HG03139 (cell line): ENCODE measurements around the gene ZFP36L1.
"Not testable (repeated sequence)": the region's sequence is repeated elsewhere in the genome, so short reads cannot be mapped to it uniquely, and the experiment has no call there.

Source experiments
- ATAC-seq: cut with Tn5 transposase; IDR thresholded peaks from one replicate; pipeline ENCODE4 v1.9.1; 2021; ENCODE audit not compliant: unreplicated experiment

Gene ZFP36L1

GRCh38 chr14:68766299-68767247, 26.3 kb downstream of the ZFP36L1 start:
- no peak for ATAC-seq

GRCh38 chr14:68763843-68764242, 29.0 kb downstream of the ZFP36L1 start:
- ATAC-seq = not testable (repeated sequence)

- no peak for ATAC-seq
Measured at GRCh38 chr14:68762953-68763764, 29.7 kb downstream of the ZFP36L1 start.

GRCh38 chr14:68761391-68761790, 31.5 kb downstream of the ZFP36L1 start:
- ATAC-seq = no peak

GRCh38 chr14:68760761-68761160, 32.1 kb downstream of the ZFP36L1 start:
- no peak for ATAC-seq

GRCh38 chr14:68759937-68760336, 32.9 kb downstream of the ZFP36L1 start:
- no peak for ATAC-seq

- ATAC-seq = no peak
Measured at GRCh38 chr14:68759017-68759560, 33.8 kb downstream of the ZFP36L1 start.

- no peak for ATAC-seq
Measured at GRCh38 chr14:68758301-68758700, 34.6 kb downstream of the ZFP36L1 start.

GRCh38 chr14:68757618-68758081, 35.2 kb downstream of the ZFP36L1 start:
- ATAC-seq = no peak

- no peak for ATAC-seq
Measured at GRCh38 chr14:68756734-68757133, 36.1 kb downstream of the ZFP36L1 start.

GRCh38 chr14:68756000-68756481, 36.8 kb downstream of the ZFP36L1 start:
- ATAC-seq = no peak

- ATAC-seq = no peak
Measured at GRCh38 chr14:68755016-68755353, 37.9 kb downstream of the ZFP36L1 start.

GRCh38 chr14:68753690-68754089, 39.2 kb downstream of the ZFP36L1 start:
- ATAC-seq = no peak

- ATAC-seq = no peak
Measured at GRCh38 chr14:68752271-68753006, 40.4 kb downstream of the ZFP36L1 start.

- no peak for ATAC-seq
Measured at GRCh38 chr14:68749487-68750475, 43.1 kb downstream of the ZFP36L1 start.

- ATAC-seq = no peak
Measured at GRCh38 chr14:68748691-68749090, 44.2 kb downstream of the ZFP36L1 start.

- no peak for ATAC-seq
Measured at GRCh38 chr14:68748260-68748659, 44.6 kb downstream of the ZFP36L1 start.

GRCh38 chr14:68747393-68747792, 45.5 kb downstream of the ZFP36L1 start:
- ATAC-seq = no peak

- no peak for ATAC-seq
Measured at GRCh38 chr14:68744613-68745012, 48.3 kb downstream of the ZFP36L1 start.
